GM12891 (cell line): ENCODE results near the gene SUB1.

Experiments
- POLR2A ChIP-seq: IDR thresholded peaks from 2 replicates; pipeline ENCODE4 v1.6.1; 2011; ENCODE audit warnings: low read depth, low read length, control low read depth
- POLR2AphosphoS5 ChIP-seq: IDR thresholded peaks from 2 replicates; pipeline ENCODE4 v1.6.1; 2011; ENCODE audit warnings: low read depth, low read length, control low read depth
- POU2F2 ChIP-seq: IDR thresholded peaks from 2 replicates; pipeline ENCODE4 v1.6.1; 2011; ENCODE audit warnings: low read depth, mild to moderate bottlenecking, control low read depth, low read length, moderate library complexity
- SPI1 ChIP-seq: IDR thresholded peaks from 2 replicates; pipeline ENCODE4 v1.6.1; 2011; ENCODE audit warnings: low read depth, low read length, control low read depth

- TF ChIP-seq POLR2A (no peak), POLR2AphosphoS5 (no peak), SPI1 (no peak), POU2F2 (no peak)
Measured at GRCh38 chr5:32578764-32579163, 6.6 kb upstream of the SUB1 start.
